Measurements from ENCODE around the gene EFCAB9. TPM values are rescaled to one million over a fixed set of nuclear protein-coding genes. Genes with fewer than 3 reads are reported as not detected.

The EFCAB9 gene
- total RNA-seq: not detected

GRCh38 chr5:172193872-172194271 is at the start of gene EFCAB9:
Gene EFCAB9, plus strand, starts transcription at chr5:172194172. Its CDS starts 1 bp downstream, at chr5:172194173.
- no peaks in the 10 kb centered on the region for H3K4me1 ChIP-seq
- intact Hi-C loops (cut with DNase I; ENCODE audit: low total_unique reads): no loop called here
- H3K36me3 ChIP-seq: no peaks in the 10 kb centered on the region
- no peak within 1 kb of the TSS for H3K4me3 ChIP-seq
- no peaks in the 10 kb centered on the region for H3K9me3 ChIP-seq
- no peak for DNase-seq
- no peak for TF ChIP-seq POLR2A (IDR thresholded peaks at IDR 0.05)
- TF ChIP-seq CTCF (IDR thresholded peaks at IDR 0.05): no peak
- no peak within 1 kb of the TSS for H3K27ac ChIP-seq
- no peaks in the 10 kb centered on the region for H3K27me3 ChIP-seq

- no peak overlapping the region for H3K4me3 ChIP-seq
- no peak for DNase-seq
- H3K9me3 ChIP-seq: no peaks in the 10 kb centered on the region
- no peak overlapping the region for H3K27ac ChIP-seq
- TF ChIP-seq POLR2A (IDR thresholded peaks at IDR 0.05) (no peak), CTCF (IDR thresholded peaks at IDR 0.05) (no peak)
- no peaks in the 10 kb centered on the region for H3K36me3 ChIP-seq
- H3K4me1 ChIP-seq: no peaks in the 10 kb centered on the region
- H3K27me3 ChIP-seq: no peaks in the 10 kb centered on the region
- intact Hi-C loops (cut with DNase I; ENCODE audit: low total_unique reads): no loop called here
Measured at GRCh38 chr5:172144291-172144815, 49.6 kb upstream of the EFCAB9 start.

- no peaks in the 10 kb centered on the region for H3K4me1 ChIP-seq
- intact Hi-C loops (cut with DNase I; ENCODE audit: low total_unique reads): no loop called here
- DNase-seq: no peak
Measured at GRCh38 chr5:172144931-172145869, 48.8 kb upstream of the EFCAB9 start.

GRCh38 chr5:172145870-172146747 is 47.9 kb upstream of the EFCAB9 start:
- H3K36me3 ChIP-seq: no peaks in the 10 kb centered on the region
- TF ChIP-seq CTCF (IDR thresholded peaks at IDR 0.05) (no peak), POLR2A (IDR thresholded peaks at IDR 0.05) (no peak)
- intact Hi-C loops (cut with DNase I; ENCODE audit: low total_unique reads): no loop called here
- no peak overlapping the region for H3K4me3 ChIP-seq
- H3K27me3 ChIP-seq: no peaks in the 10 kb centered on the region
- no peaks in the 10 kb centered on the region for H3K4me1 ChIP-seq
- no peak for DNase-seq
- H3K9me3 ChIP-seq: no peaks in the 10 kb centered on the region
- H3K27ac ChIP-seq: no peak overlapping the region

More at GRCh38 chr5:172144931-172145869, 48.8 kb upstream of the EFCAB9 start:
- Histone ChIP-seq H3K27me3 (no peaks in the 10 kb centered on the region), H3K4me3 (no peak overlapping the region), H3K27ac (no peak overlapping the region), H3K36me3 (no peaks in the 10 kb centered on the region), H3K9me3 (no peaks in the 10 kb centered on the region)
- TF ChIP-seq CTCF (IDR thresholded peaks at IDR 0.05): no peak
- no peak for TF ChIP-seq POLR2A (IDR thresholded peaks at IDR 0.05)

All from uterus (tissue), 4 donors.